ENCODE results near the gene C4orf50.

DNA sequence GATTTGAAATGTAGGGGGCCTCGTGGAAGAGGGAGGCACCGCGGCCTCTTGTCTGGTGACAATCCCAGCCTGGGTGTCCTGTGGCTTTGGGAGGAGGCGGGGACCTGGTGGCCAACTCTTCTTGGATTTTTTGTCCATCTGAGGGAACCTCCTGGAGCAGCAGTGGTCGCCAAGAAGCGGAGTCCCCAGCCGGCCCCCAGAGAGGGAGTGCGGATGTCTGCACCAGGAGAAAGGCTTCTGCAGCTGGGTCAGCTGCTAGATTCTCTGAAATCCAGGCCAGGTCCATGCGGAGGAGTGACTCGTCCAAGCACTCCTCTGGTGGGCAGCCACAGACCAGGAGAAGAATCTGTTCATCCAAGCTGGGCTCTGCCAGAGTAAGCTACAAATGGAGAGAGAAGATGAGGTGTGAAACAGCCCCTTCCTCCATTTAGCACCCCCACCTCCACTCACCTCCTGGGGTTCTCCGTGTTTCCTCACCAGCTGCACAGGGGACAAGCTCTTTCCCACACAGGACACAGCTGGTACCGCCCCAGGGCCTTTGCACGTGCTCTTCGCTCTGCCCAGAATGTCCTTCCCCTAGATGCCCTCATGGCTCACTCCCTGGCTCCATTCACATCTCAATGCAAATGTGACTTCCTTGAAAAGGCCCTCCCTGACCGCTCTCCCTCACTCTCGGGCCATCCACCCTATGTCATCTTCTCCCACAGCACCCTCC is 27.6 kb downstream of the C4orf50 start:
- TF ChIP-seq, protein P1, sequence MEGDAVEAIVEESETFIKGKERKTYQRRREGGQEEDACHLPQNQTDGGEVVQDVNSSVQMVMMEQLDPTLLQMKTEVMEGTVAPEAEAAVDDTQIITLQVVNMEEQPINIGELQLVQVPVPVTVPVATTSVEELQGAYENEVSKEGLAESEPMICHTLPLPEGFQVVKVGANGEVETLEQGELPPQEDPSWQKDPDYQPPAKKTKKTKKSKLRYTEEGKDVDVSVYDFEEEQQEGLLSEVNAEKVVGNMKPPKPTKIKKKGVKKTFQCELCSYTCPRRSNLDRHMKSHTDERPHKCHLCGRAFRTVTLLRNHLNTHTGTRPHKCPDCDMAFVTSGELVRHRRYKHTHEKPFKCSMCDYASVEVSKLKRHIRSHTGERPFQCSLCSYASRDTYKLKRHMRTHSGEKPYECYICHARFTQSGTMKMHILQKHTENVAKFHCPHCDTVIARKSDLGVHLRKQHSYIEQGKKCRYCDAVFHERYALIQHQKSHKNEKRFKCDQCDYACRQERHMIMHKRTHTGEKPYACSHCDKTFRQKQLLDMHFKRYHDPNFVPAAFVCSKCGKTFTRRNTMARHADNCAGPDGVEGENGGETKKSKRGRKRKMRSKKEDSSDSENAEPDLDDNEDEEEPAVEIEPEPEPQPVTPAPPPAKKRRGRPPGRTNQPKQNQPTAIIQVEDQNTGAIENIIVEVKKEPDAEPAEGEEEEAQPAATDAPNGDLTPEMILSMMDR (conservative IDR thresholded peaks at IDR 0.05; ENCODE audit: low read length) = no peak
- TF ChIP-seq EZH2phosphoT487 (IDR thresholded peaks at IDR 0.05; ENCODE audit: borderline replicate concordance) = no peak

Data from Loucy (cell line).